Measurements from ENCODE around the gene THRAP3. TPM values are rescaled to one million over a fixed set of nuclear protein-coding genes. Genes with fewer than 3 reads are reported as not detected.

The THRAP3 gene
- total and polyA plus RNA-seq, 2 of the 8 experiments (the other 6 are each of a cell fraction or from before 2014, with no cell fraction given) = 40.2 to 183 TPM

- Histone ChIP-seq H3K4ac (replicated peaks; ENCODE audit: insufficient read length, low read depth, low read length) (no peak overlapping the region), H3K18ac (ENCODE audit: extremely low read depth, low read length) (no peak overlapping the region), H2AK5ac (ENCODE audit: low read depth, low read length) (no peak overlapping the region), H3K4me1 (replicated peaks in 1 of 4; ENCODE audit: control insufficient read depth in 3 of 4, insufficient read depth in 4 of 4, low read length in 3 of 4) (no peaks in the 10 kb centered on the region), H3K14ac (ENCODE audit: insufficient read length) (no peak overlapping the region), H2AFZ (ENCODE audit: low read length) (no peak overlapping the region), H3K79me1 (ENCODE audit: low read depth, low read length) (peaks cover 2% of the 10 kb centered on the region; the same call in 1 of the 2 replicates), H2BK5ac (ENCODE audit: low read depth, low read length) (no peak overlapping the region), H3K4me3 (ENCODE audit: extremely low read depth in 1 of 4, insufficient read depth in 2 of 4, low read depth in 3 of 4, low read length in 4 of 4) (no peak overlapping the region), H2BK120ac (replicated peaks; ENCODE audit: low read depth, low read length) (no peak overlapping the region), H4K5ac (ENCODE audit: insufficient read length, low read depth, low read length) (no peak overlapping the region), H3K23ac (ENCODE audit: insufficient read length) (no peak overlapping the region), H2BK20ac (ENCODE audit: low read length) (no peak overlapping the region), H3K23me2 (ENCODE audit: low read depth, low read length) (no peaks in the 10 kb centered on the region), H3K27ac (ENCODE audit: low read depth, low read length) (no peak overlapping the region), H4K8ac (ENCODE audit: extremely low read depth, insufficient read depth, low read length) (no peak overlapping the region), H3K4me2 (ENCODE audit: insufficient read depth in 1 of 2, low read depth in 2 of 2, low read length in 2 of 2) (no peak overlapping the region), H3K56ac (replicated peaks; ENCODE audit: insufficient read length, low read depth, low read length) (no peak overlapping the region), H3K9me3 (ENCODE audit: insufficient read depth in 2 of 2, low read depth in 1 of 2, low read length in 1 of 2) (no peaks in the 10 kb centered on the region), H3K9ac (replicated peaks in 1 of 4; ENCODE audit: extremely low read depth in 1 of 4, low read depth in 3 of 4, low read length in 3 of 4) (no peak overlapping the region), H3K27me3 (replicated peaks in 1 of 4; ENCODE audit: control insufficient read depth in 3 of 4, extremely low read depth in 1 of 4, insufficient read depth in 3 of 4, low read length in 3 of 4) (no peaks in the 10 kb centered on the region), H4K91ac (replicated peaks; ENCODE audit: insufficient read length, low read length) (no peak overlapping the region), H2BK12ac (ENCODE audit: low read depth, low read length) (no peak overlapping the region), H4K20me1 (replicated peaks in 1 of 2; ENCODE audit: control insufficient read depth in 1 of 2, insufficient read depth in 2 of 2, low read length in 2 of 2) (peaks cover 0 to 1% of the 10 kb centered on the region in 2 experiments), H3K36me3 (ENCODE audit: control insufficient read depth in 2 of 4, insufficient read depth in 4 of 4, low read length in 3 of 4) (peaks cover 0 to 17% (median 11%) of the 10 kb centered on the region in 4 experiments; a peak in 5 of 8 replicates), H3K79me2 (ENCODE audit: control insufficient read depth in 1 of 2, insufficient read depth in 2 of 2, low read length in 2 of 2) (peaks cover 0 to 39% of the 10 kb centered on the region in 2 experiments; a peak in 2 of 4 replicates), H2BK15ac (ENCODE audit: low read length) (no peak overlapping the region)
- no peak for FAIRE-seq
- CTCF ChIA-PET (ENCODE audit: partially characterized antibody) = interaction anchor here (0.6 to 1.3 kb wide), 3 partner anchors 9 to 67 kb away, joined by 3 to 7 read pairs (median 3); no protein-coding TSS in a partner anchor
- no peak for TF ChIP-seq SIRT6 (IDR thresholded peaks at IDR 0.05; ENCODE audit: low read length)
- no peak for TF ChIP-seq CTBP2 (IDR thresholded peaks at IDR 0.05; ENCODE audit: borderline replicate concordance, insufficient read depth, insufficient read length, low read length)
- no peak for TF ChIP-seq MAX (IDR thresholded peaks at IDR 0.05)
- no peak for DNase-seq (ENCODE audit: low read depth in 1 of 2, low spot score in 2 of 2)
- POLR2A ChIA-PET (ENCODE audit: partially characterized antibody) = interaction anchor here (0.6 to 1.2 kb wide), 6 partner anchors 13 to 97 kb away, joined by 3 to 7 read pairs (median 4); partner anchors contain the start of gene SH3D21
- 98% methylated on average over 6 of the region's 6 CpGs; no CpG with 5 or more reads in 1 of the 2 experiments for WGBS, 2 experiments (ENCODE audit: extremely low coverage in 1 of 2, insufficient coverage in 1 of 2, insufficient read length in 1 of 2, insufficient replicate concordance in 2 of 2, low coverage in 1 of 2, low lambda C conversion rate in 2 of 2, missing lambda C conversion rate in 1 of 2)
These were observed 52.4 kb downstream of the THRAP3 start for GRCh38 chr1:36276688-36277087.

Data from H1 (cell line).